ENCODE measurements around the gene EPG5. TPM values are rescaled to one million over a fixed set of nuclear protein-coding genes. Genes with fewer than 3 reads are reported as not detected.

EPG5 gene
- total and polyA plus RNA-seq, 10 of the 15 experiments (the other 5 are each of a cell fraction or from before 2014, with no cell fraction given) = 1.9 to 27.7 (median 9.0) TPM

GRCh38 chr18:45894818-45895217, 72.3 kb downstream of the EPG5 start (continued):
- no peak for TF ChIP-seq ZNF384 (IDR thresholded peaks at IDR 0.05; ENCODE audit: borderline replicate concordance, low read depth, low read length)
- no peak for TF ChIP-seq RAD51 (IDR thresholded peaks at IDR 0.05)
- TF ChIP-seq E2F8 (IDR thresholded peaks at IDR 0.05; ENCODE audit: low read depth, partially characterized antibody) = no peak
- TF ChIP-seq EZH2 (IDR thresholded peaks at IDR 0.05; ENCODE audit: borderline replicate concordance, control insufficient read depth, low read depth, low read length) = no peak
- TF ChIP-seq ZNF207 (IDR thresholded peaks at IDR 0.05; ENCODE audit: borderline replicate concordance) = no peak
- TF ChIP-seq RELA (IDR thresholded peaks at IDR 0.05; ENCODE audit: borderline replicate concordance, partially characterized antibody) = no peak
- TF ChIP-seq, protein P1, sequence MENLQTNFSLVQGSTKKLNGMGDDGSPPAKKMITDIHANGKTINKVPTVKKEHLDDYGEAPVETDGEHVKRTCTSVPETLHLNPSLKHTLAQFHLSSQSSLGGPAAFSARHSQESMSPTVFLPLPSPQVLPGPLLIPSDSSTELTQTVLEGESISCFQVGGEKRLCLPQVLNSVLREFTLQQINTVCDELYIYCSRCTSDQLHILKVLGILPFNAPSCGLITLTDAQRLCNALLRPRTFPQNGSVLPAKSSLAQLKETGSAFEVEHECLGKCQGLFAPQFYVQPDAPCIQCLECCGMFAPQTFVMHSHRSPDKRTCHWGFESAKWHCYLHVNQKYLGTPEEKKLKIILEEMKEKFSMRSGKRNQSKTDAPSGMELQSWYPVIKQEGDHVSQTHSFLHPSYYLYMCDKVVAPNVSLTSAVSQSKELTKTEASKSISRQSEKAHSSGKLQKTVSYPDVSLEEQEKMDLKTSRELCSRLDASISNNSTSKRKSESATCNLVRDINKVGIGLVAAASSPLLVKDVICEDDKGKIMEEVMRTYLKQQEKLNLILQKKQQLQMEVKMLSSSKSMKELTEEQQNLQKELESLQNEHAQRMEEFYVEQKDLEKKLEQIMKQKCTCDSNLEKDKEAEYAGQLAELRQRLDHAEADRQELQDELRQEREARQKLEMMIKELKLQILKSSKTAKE (IDR thresholded peaks at IDR 0.05; ENCODE audit: low read depth, poor library complexity, severe bottlenecking) = no peak
- TF ChIP-seq FOXM1 (IDR thresholded peaks at IDR 0.05; ENCODE audit: low read depth, low read length) = no peak
- no peak for TF ChIP-seq EED (IDR thresholded peaks at IDR 0.05; ENCODE audit: low read depth)
- no peak for TF ChIP-seq MTA2 (IDR thresholded peaks at IDR 0.05; ENCODE audit: low read depth)
- no peak for TF ChIP-seq ZBTB11 (CRISPR knock-in tag; IDR thresholded peaks at IDR 0.05)
- TF ChIP-seq SREBF1 (IDR thresholded peaks at IDR 0.05; ENCODE audit: low read length) = no peak
- TF ChIP-seq, protein P2, sequence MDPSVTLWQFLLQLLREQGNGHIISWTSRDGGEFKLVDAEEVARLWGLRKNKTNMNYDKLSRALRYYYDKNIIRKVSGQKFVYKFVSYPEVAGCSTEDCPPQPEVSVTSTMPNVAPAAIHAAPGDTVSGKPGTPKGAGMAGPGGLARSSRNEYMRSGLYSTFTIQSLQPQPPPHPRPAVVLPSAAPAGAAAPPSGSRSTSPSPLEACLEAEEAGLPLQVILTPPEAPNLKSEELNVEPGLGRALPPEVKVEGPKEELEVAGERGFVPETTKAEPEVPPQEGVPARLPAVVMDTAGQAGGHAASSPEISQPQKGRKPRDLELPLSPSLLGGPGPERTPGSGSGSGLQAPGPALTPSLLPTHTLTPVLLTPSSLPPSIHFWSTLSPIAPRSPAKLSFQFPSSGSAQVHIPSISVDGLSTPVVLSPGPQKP (IDR thresholded peaks at IDR 0.05; ENCODE audit: low read depth, low read length) = no peak
- no peak for TF ChIP-seq BCL11A (IDR thresholded peaks at IDR 0.05; ENCODE audit: low read depth, low read length)
